A549 (cell line): ENCODE measurements around the gene ALOX15.

Experiments
- BHLHE40 ChIP-seq: IDR thresholded peaks from 2 replicates; pipeline ENCODE4 v1.6.1; 2012; ENCODE audit warnings: low read depth, low read length, inconsistent platforms
- ESRRA ChIP-seq: fragments of 150-350 bp; IDR thresholded peaks from 2 replicates; pipeline ENCODE4 v1.6.1; 2014; ENCODE audit warnings: mild to moderate bottlenecking, low read length, borderline replicate concordance
- NFE2L2 ChIP-seq: fragments of 150-350 bp; conservative IDR thresholded peaks from 2 replicates; pipeline ENCODE4 v1.6.1; 2014; ENCODE audit warnings: low read length
- POLR2A ChIP-seq: IDR thresholded peaks from 2 replicates; pipeline ENCODE4 v1.6.1; 2012; ENCODE audit warnings: mild to moderate bottlenecking, low read length
- RAD21 ChIP-seq, 2 experiments: fragments of >200 bp in 1 of 2; sonication (Bioruptor Twin) in 1 of 2; formaldehyde crosslinking in 1 of 2; IDR thresholded peaks in 1 of 2; conservative IDR thresholded peaks in 1 of 2; 2 replicates in 1 of 2; 3 replicates in 1 of 2; pipeline ENCODE4 v1.6.1; 2012 to 2018; ENCODE audit warnings: inconsistent platforms in 1 of 2
- SMC3 ChIP-seq: fragments of >200 bp; sonication (Bioruptor Twin); formaldehyde crosslinking; IDR thresholded peaks from 3 replicates; pipeline ENCODE4 v1.6.1; 2018; ENCODE audit warnings: inconsistent platforms
- TP53 ChIP-seq: fragments of 250-450 bp; sonication (Bioruptor Pico); IDR thresholded peaks from 2 replicates; pipeline ENCODE4 v1.5.0; 2021; ENCODE audit warnings: mild to moderate bottlenecking, moderate library complexity
- TF ChIP-seq, protein P1 (sequence below): IDR thresholded peaks from 2 replicates; pipeline ENCODE4 v1.6.1; 2012
- TF ChIP-seq, protein P2 (sequence below): fragments of >200 bp; sonication (Bioruptor Twin); formaldehyde crosslinking; IDR thresholded peaks from 3 replicates; pipeline ENCODE4 v1.5.1; 2016
- TF ChIP-seq, protein P3 (sequence below): fragments of 200-600 bp; sonication (generic); IDR thresholded peaks from 2 replicates; pipeline ENCODE4 v1.6.1; 2016; ENCODE audit warnings: antibody characterized with exemption, mild to moderate bottlenecking, moderate library complexity

DNA sequence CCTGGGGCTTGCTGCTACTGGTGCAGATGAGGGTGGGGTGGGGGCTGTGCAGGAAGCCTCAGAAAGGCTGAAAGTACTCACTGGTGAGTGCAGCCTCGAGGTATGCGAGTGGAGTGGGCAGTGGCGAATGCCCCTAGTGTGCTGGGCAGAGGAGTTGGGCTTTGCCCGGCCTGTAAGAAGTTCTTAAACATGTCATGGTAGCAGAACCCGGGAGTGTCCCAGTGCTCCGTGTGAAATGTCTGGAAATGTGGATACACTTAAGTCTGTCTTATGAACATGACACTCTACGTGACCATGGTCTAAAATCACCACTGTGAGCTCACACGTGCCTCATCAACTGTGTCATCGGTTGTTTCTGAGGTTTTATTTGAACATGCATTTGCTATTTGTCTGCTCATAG is 55.4 kb downstream of the ALOX15 start:
- TF ChIP-seq, protein P1, sequence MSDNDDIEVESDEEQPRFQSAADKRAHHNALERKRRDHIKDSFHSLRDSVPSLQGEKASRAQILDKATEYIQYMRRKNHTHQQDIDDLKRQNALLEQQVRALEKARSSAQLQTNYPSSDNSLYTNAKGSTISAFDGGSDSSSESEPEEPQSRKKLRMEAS, result no peak
- TF ChIP-seq ESRRA (no peak), SMC3 (no peak), RAD21 (conservative IDR thresholded peaks at IDR 0.05 in 1 of 2, IDR thresholded peaks at IDR 0.05 in 1 of 2) (no peak), POLR2A (no peak), NFE2L2 (no peak), TP53 (CRISPR knock-in tag) (no peak), BHLHE40 (no peak)
- TF ChIP-seq, protein P2, sequence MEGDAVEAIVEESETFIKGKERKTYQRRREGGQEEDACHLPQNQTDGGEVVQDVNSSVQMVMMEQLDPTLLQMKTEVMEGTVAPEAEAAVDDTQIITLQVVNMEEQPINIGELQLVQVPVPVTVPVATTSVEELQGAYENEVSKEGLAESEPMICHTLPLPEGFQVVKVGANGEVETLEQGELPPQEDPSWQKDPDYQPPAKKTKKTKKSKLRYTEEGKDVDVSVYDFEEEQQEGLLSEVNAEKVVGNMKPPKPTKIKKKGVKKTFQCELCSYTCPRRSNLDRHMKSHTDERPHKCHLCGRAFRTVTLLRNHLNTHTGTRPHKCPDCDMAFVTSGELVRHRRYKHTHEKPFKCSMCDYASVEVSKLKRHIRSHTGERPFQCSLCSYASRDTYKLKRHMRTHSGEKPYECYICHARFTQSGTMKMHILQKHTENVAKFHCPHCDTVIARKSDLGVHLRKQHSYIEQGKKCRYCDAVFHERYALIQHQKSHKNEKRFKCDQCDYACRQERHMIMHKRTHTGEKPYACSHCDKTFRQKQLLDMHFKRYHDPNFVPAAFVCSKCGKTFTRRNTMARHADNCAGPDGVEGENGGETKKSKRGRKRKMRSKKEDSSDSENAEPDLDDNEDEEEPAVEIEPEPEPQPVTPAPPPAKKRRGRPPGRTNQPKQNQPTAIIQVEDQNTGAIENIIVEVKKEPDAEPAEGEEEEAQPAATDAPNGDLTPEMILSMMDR, result no peak
- TF ChIP-seq, protein P3, sequence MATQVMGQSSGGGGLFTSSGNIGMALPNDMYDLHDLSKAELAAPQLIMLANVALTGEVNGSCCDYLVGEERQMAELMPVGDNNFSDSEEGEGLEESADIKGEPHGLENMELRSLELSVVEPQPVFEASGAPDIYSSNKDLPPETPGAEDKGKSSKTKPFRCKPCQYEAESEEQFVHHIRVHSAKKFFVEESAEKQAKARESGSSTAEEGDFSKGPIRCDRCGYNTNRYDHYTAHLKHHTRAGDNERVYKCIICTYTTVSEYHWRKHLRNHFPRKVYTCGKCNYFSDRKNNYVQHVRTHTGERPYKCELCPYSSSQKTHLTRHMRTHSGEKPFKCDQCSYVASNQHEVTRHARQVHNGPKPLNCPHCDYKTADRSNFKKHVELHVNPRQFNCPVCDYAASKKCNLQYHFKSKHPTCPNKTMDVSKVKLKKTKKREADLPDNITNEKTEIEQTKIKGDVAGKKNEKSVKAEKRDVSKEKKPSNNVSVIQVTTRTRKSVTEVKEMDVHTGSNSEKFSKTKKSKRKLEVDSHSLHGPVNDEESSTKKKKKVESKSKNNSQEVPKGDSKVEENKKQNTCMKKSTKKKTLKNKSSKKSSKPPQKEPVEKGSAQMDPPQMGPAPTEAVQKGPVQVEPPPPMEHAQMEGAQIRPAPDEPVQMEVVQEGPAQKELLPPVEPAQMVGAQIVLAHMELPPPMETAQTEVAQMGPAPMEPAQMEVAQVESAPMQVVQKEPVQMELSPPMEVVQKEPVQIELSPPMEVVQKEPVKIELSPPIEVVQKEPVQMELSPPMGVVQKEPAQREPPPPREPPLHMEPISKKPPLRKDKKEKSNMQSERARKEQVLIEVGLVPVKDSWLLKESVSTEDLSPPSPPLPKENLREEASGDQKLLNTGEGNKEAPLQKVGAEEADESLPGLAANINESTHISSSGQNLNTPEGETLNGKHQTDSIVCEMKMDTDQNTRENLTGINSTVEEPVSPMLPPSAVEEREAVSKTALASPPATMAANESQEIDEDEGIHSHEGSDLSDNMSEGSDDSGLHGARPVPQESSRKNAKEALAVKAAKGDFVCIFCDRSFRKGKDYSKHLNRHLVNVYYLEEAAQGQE, result no peak
